NAMALWA (cell line): Measurements from ENCODE around the gene LPIN1.

ENCODE experiments used
- DNase-seq: peaks from one replicate; pipeline ENCODE4 v3.0.0-alpha.2; 2015; ENCODE audit warnings: low spot score

Gene LPIN1

DNA sequence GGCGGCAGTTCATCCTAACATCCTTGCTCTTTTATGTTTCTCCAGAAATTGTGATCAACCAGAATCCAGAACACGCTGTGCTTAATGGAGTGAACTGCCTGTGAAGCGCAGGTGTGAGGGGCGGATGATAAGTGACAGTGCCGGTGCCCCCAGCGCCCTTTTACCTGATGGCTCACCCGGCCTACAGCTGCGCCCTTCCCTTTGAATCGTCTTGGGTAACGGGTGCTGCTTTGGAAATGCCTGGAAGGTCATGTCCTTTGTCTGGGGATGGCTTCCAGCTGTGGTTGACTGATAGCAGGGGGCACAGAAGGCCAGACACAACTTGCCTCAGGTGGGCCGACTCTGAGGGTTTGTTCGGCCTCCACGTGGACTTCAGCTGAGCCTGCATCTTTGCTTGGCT lies 119.4 kb downstream of the LPIN1 start:
- DNase-seq: no peak

DNA sequence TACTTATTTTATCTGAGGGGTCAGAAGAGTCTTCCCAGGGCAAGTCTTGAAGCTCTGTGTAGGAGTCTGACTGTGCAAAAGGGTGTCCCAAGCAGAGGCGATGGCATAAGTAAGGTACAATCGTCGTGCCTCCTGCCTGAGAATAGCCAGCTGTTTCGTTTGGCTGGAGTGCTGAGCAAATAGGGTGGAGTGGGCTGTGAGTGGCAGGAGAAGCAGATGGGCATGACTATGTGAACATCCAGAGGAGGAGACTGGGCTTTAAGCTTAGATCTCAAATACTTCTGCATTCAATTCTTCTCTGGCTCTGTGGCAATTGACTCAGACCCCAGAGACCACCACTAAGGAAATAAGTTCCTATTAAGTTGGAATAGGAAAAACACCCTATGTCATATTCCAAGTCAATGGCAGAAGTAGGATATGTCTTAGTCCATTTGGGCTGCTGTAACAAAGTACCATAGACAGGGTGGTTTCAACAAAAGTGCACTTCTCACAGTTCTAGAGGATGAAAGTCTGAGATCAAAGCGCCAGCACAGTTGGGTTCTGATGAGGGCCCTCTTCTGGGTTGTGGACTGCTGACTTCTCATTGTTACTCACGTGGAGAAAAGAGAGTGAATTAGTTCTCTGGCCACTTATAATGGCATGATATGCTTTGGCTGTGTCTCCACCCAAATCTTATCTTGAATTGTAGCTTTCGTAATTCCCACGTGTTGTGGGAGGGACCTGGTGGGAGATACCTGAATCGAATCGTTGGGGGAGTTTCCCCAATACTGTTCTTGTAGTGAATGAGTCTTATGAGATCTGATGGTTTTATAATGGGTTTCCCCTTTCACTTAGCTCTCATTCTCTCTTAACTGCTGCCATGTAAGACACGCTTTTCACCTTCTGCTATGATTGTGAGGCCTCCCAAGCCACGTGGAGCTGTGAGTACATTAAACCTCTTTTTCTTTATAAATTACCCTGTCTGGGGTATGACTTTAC lies 120.2 kb downstream of the LPIN1 start:
- DNase-seq: no peak

DNA sequence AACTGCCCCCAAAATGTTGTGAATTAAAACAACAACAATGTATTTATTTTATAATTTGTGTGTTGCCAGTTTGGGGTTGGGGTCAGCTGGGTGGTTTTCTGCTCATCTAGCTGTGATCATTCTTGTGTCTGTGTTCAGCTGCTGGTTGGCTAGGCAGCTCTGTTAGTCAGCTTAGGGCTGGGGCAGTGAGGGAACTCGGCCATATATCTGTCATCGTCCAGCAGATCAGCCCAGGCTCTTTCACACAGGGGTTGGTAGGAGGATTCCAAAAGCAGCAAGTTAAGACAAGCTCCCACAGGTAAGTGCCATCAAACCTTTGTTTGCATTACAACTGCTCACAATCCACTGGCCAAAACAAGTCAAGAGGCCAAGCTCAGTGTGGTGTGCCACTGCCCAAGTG lies 121.5 kb downstream of the LPIN1 start:
- DNase-seq: no peak

DNA sequence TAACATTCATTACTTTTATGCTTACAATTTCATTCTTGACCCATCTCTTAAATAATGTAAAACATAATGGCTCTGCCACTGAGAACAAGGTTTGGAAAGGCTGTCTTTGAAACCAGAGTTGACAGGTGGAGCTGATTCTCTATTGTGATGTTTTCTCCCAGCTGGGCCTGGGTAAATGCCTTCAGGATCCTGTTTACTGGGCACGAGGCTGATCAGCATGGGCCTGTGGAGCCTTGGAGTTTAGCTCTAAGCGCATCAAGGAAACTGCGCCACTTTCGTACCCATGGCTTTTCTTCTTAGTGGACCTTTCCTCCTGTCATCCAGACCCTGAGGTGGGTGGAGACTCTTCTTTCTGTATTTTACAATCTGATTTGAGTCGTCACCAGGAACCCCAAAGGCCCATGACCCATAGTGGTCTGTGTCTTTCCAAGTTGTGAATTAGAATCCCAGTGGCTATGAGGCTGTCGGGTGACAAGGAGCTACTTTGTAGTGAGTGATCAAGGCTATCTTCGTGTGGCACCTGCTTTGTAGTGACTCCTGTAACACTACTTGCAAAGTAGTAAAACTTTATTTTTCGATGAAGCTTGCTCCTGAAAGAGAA lies 123.1 kb downstream of the LPIN1 start:
- no peak for DNase-seq

DNA sequence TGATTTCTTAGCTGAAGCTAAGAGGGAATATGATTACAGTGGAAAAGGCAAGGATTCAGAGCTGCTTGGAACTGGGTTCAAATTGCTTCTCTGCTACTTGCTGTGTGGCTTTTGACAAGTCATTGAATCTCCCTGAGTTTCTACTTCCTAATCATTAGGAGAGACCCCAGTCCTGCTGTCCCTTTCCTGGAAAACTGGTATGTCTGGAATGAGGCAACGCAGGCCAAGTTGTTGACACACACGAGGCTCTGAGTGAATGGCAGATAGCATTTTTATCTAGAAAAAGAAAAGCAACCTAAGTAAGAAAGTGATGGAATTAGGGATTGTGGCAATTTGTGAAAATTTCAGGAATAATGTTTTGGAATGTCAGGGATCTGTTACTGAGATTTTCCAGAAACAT lies 123.6 kb downstream of the LPIN1 start:
- DNase-seq: no peak

DNA sequence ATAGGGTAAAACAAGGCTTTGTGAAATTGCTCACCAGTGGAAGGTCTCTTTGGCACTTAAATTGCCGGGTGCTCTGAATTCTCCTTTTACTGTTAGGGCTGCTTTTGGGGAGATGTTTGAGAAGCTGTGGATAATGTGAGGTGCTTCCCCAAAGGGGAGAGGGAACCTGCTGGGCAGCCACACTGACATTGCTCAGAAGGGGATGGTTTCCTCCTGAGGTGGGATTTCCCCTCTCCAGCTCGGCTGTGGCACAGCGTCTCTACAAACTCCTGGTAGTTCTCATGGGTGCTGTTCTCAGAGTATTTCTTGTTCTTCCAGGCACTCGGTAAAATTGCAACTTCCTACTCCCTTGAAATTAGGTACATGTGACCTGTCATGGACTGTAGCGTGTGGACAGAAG lies 124.2 kb downstream of the LPIN1 start:
- no peak for DNase-seq

DNA sequence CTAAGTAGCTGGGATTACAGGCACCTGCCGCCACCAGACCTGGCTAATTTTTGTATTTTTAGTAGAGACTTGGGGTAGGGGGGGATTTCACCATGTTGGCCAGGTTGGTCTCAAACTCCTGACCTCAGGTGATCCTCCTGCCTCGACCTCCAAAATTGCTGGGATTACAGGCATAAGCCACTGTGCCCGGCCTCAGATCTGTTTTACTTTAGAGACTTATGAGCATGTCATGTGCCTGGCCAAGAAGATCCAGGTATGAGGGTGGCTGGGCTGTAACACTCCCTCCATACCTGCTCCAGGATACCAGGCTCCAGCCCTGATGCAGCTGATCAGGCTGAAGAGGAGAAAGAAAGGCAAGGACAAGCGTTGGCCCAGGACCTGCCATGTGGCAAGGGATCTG lies 125.0 kb downstream of the LPIN1 start:
- DNase-seq: no peak

DNA sequence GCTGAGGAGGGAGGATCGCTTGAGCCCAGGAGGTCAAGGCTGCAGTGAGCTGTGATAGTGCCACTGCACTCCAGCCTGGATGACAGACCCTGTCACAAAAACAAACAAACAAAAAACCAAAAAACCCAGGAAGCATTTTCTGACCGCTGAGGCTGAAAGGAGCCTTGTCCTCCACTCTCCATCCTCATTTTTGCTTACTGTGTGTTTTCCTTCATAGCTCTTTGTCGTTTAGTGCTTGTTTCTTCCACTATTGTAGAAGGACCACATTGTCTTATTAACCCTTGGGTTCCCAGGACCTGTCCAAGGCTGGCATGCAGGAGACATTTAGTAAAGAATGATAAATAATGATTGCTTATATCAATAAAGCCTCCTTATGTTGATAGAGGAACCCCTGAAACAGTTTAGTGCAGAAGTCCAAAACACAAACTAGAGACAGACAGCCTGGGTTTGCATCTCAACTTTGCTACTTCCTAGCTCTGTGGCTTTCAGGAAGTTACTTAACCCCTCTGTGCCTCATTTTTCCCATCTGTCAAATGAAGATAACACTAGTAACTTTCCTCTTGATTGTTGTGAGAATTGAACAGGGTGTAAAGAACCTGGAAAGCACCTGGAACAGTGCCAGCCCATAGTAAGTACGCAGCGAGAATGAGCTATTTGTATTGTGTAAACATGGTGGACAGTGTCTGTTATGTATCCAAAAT lies 126.0 kb downstream of the LPIN1 start:
- DNase-seq: no peak

DNA sequence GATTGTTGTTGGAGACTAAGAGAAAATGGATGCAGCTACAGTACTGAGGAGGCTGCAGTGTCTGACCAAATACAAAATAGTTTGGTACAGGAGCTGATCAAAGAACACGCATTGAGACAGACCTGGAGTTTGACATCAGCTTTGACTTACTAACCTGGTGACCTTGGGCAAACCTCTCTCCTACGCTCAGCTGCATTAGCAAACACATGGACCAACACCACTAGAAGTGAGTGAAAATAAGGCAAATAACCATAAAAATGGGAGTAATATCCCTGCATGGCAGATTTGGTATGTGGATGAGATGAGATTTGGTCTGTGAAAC lies 126.5 kb downstream of the LPIN1 start:
- DNase-seq: no peak

DNA sequence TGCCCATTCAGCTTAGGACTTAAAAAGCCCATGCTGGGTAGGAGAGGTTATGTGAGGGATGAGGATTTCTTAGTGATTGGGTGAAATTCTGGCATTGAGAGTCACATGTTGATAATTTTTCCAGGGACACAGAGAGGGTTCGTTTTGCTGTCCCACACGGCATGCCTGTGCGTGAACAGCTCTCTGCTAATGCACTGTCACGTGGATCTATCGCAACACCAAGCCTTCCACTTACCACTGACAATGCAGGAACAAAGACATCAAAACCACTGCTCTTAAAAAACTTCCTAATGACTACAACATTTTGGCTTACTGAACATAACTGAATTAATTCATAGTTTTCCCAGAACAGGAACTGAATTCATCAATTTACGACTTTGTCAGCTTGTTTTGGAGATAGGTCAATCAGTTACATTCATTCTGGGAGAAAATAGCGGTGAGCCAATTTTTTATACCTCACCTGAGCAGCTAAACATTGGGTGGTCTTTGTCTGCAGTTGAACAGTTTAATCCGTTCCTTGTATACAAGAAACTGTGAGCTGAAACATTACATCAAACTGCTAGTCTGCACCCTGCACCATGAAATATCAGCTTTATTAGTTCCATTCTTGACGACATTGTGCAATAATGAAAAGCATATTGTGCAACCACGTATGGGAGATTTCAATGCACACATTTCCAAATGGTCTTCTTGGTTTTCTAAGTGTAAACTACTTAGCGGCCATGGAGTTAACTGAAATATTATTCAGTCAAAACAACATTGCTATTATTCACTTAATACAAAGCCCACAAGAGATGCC lies 127.1 kb downstream of the LPIN1 start:
- no peak for DNase-seq

DNA sequence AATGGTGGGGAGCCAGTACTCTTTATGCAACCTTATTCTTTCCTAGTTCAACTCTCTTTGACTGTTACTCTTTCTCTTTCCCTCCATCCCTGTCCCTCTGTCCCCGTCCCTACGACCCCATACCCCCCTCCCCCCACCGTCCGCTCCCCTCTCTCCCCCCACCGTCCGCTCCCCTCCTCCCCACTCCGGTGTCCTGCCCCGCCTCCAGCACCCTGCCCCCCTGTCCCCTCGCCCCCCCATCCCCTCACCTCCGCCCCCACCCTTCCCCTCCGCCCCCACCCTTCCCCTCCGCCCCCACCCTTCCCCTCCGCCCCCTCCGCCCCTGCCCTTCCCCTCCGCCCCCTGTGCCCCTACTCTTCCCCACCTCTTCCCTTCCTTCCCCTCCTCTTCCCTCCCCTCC lies 128.4 kb downstream of the LPIN1 start:
- DNase-seq: no peak

DNA sequence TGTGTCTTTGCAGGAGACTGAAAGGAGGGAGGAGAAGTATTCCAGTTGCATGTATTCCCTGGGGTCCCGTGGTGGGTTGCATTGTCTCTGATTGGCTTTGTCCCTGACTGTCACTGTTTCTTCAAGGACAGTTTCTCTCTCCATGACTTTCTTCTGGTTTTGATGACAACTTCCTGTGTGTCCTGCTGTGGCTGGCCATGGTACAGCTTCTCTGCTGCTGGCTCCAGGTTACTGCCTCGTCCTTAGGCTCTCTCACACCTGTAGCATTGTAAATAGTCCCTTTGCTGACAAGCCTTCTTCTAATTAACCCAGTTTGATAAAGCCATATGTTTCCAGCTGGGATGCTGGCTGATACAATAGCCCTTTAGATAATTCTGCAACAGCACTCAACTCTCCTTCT lies 129.0 kb downstream of the LPIN1 start:
- DNase-seq: no peak

DNA sequence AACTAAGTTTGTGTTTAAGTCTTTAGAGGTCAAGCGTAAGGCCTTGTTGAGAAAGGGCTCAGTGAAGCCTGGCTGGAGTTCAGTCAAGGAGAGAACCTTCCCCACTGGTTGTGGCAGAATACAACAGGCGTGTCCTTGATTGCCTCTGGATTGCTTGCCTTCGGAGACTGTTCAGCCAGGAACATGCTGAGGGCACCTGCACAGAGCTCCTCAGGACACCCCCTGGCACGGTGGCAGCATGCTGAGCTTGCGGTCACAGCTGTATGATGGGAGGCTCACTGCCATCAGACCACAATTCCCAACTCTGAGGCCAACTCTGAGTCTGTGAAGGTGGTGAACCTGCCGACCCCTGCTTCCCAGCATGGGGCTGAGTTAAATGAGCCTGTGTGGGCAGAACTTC lies 130.0 kb downstream of the LPIN1 start:
- no peak for DNase-seq

DNA sequence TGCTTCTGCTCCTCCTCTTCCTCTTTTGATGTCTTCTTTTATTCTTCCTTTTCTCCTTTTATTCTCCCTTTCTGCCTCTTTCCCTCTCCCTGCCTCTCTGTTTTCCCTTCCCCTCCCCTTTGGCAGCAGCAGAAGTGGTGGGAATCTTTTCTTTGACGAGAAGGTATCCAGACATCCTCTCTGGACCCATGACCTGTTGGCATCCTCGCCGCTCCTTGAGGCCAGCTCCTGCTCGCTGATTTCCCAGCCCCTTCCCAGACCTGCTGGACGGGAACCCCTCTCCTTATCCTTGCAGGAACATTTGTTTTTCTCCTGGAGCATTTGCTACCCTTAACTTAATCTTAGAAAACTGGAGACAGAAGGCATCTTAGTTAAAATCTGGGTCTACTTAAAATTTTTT lies 130.5 kb downstream of the LPIN1 start:
- no peak for DNase-seq
